ENCODE results near the gene BRD1.
A peak's percentile ranks its signal among the peaks of the same experiment; 100 is the strongest.

The BRD1 gene

DNA sequence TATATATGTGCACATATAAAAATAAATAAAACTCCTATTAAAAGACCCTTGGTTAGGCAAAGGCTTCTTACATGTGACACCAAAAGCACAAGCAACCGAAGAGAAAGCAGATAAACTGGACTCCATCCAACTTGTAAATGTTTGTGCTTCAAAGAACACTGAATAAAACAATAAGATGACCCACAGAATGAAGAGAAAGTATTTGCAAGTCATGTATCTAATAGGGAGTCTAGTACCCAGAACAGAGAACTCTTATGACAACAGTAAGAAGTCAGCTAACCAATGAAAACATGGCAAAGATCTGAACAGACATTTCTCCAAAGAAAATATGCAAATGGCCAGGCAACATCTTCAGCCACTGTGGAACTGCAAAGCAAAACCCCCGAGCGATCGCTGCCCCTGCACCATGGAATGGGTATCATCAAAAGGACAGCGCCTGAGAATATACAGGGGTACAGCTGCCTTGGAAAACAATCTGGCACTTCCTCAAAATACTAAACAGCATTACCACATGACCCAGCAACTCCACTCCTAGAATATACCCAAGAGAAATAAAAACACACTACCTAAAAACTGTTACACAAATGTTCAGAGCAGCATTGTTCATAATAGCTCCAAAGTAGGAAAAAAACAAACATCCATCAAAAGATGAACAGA is 17.2 kb downstream of the BRD1 start:
- H3K4me3 ChIP-seq (replicated peaks; ENCODE audit: insufficient read depth, low read length): no peak overlapping the region
- H3K27ac ChIP-seq (replicated peaks): no peak overlapping the region
- DNase-seq (ENCODE audit: low read depth in 1 of 2, low spot score in 1 of 2): no peak
- no peaks in the 10 kb centered on the region for H3K27me3 ChIP-seq (ENCODE audit: insufficient read depth, poor library complexity, severe bottlenecking)
- no peak for TF ChIP-seq CTCF (IDR thresholded peaks at IDR 0.05; ENCODE audit: insufficient read depth, low read length)
- no peak for TF ChIP-seq POLR2AphosphoS5 (IDR thresholded peaks at IDR 0.05; ENCODE audit: low read depth)
- TF ChIP-seq SPI1 (IDR thresholded peaks at IDR 0.05; ENCODE audit: borderline replicate concordance, low read depth): peak; percentile 87

GRCh38 chr22:49807780-49808708 is 19.6 kb downstream of the BRD1 start:
- TF ChIP-seq, protein P1, sequence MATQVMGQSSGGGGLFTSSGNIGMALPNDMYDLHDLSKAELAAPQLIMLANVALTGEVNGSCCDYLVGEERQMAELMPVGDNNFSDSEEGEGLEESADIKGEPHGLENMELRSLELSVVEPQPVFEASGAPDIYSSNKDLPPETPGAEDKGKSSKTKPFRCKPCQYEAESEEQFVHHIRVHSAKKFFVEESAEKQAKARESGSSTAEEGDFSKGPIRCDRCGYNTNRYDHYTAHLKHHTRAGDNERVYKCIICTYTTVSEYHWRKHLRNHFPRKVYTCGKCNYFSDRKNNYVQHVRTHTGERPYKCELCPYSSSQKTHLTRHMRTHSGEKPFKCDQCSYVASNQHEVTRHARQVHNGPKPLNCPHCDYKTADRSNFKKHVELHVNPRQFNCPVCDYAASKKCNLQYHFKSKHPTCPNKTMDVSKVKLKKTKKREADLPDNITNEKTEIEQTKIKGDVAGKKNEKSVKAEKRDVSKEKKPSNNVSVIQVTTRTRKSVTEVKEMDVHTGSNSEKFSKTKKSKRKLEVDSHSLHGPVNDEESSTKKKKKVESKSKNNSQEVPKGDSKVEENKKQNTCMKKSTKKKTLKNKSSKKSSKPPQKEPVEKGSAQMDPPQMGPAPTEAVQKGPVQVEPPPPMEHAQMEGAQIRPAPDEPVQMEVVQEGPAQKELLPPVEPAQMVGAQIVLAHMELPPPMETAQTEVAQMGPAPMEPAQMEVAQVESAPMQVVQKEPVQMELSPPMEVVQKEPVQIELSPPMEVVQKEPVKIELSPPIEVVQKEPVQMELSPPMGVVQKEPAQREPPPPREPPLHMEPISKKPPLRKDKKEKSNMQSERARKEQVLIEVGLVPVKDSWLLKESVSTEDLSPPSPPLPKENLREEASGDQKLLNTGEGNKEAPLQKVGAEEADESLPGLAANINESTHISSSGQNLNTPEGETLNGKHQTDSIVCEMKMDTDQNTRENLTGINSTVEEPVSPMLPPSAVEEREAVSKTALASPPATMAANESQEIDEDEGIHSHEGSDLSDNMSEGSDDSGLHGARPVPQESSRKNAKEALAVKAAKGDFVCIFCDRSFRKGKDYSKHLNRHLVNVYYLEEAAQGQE (IDR thresholded peaks at IDR 0.05; ENCODE audit: insufficient replicate concordance, low read depth): no peak
- no peak for TF ChIP-seq CTCF (IDR thresholded peaks at IDR 0.05; ENCODE audit: insufficient read depth, low read length)
- no peak for TF ChIP-seq SPI1 (IDR thresholded peaks at IDR 0.05; ENCODE audit: borderline replicate concordance, low read depth)
- TF ChIP-seq POLR2AphosphoS5 (IDR thresholded peaks at IDR 0.05; ENCODE audit: low read depth): no peak
- no peak for TF ChIP-seq GABPA (IDR thresholded peaks at IDR 0.05; ENCODE audit: low read depth)
- DNase-seq (ENCODE audit: low read depth in 1 of 2, low spot score in 1 of 2): no peak
- Histone ChIP-seq H3K27me3 (ENCODE audit: insufficient read depth, poor library complexity, severe bottlenecking) (no peaks in the 10 kb centered on the region), H3K4me3 (replicated peaks; ENCODE audit: insufficient read depth, low read length) (no peak overlapping the region), H3K27ac (replicated peaks) (no peak overlapping the region)

DNA sequence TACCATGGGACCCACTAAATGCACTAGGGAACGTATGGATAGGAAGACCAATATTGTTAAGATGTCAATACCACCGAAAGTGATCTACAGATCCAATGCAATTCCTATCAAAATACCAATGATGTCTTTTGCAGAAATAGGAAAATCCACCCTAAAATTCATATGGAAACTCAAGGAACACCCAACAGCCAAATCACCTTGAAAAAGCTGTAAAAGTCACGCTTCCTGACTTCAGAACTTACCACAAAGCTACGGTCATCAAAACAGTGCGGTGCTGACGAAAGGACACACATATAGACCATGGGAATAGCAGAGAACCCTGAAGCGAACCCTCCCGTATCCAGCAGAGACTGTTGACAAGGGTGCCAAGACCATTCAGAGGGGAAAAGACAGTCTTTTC is 20.5 kb downstream of the BRD1 start:
- Histone ChIP-seq H3K27ac (replicated peaks) (no peak overlapping the region), H3K27me3 (ENCODE audit: insufficient read depth, poor library complexity, severe bottlenecking) (no peaks in the 10 kb centered on the region), H3K4me3 (replicated peaks; ENCODE audit: insufficient read depth, low read length) (no peak overlapping the region)
- DNase-seq (ENCODE audit: low read depth in 1 of 2, low spot score in 1 of 2): no peak
- TF ChIP-seq POLR2AphosphoS5 (IDR thresholded peaks at IDR 0.05; ENCODE audit: low read depth): no peak
- TF ChIP-seq CTCF (IDR thresholded peaks at IDR 0.05; ENCODE audit: insufficient read depth, low read length): no peak
- no peak for TF ChIP-seq SPI1 (IDR thresholded peaks at IDR 0.05; ENCODE audit: borderline replicate concordance, low read depth)
- TF ChIP-seq GABPA (IDR thresholded peaks at IDR 0.05; ENCODE audit: low read depth): no peak
- TF ChIP-seq, protein P1 (IDR thresholded peaks at IDR 0.05; ENCODE audit: insufficient replicate concordance, low read depth): no peak
